Epithelial cell of prostate (primary cell): ENCODE measurements around the gene TBC1D8.
"Not testable (repeated sequence)": the region's sequence is repeated elsewhere in the genome, so short reads cannot be mapped to it uniquely, and the experiment has no call there.

ENCODE experiments used
- DNase-seq: peaks from one replicate; pipeline ENCODE4 v3.0.0-alpha.2; 2011; ENCODE audit warnings: low read depth, low spot score
- H3K27ac ChIP-seq: fragments of 450-650 bp; 2 replicates; pipeline ENCODE4 v1.5.1; 2017; ENCODE audit warnings: mild to moderate bottlenecking

Gene TBC1D8

GRCh38 chr2:101151146-101151858, at the start of gene TBC1D8:
TBC1D8 (minus strand) TSS chr2:101151382; CDS start chr2:101151253, 129 bp downstream.
- no peak for DNase-seq
- peak within 1 kb of the TSS; percentile 61 for H3K27ac ChIP-seq

GRCh38 chr2:101200676-101201075, 49.5 kb upstream of the TBC1D8 start:
- peak; percentile 78 for DNase-seq
- peak overlapping the region; percentile 56 for H3K27ac ChIP-seq

- H3K27ac ChIP-seq = peak overlapping the region; percentile 56
- DNase-seq = no peak
Observed at GRCh38 chr2:101199251-101199791, 48.1 kb upstream of the TBC1D8 start.

- DNase-seq = no peak
- no peak overlapping the region for H3K27ac ChIP-seq
Observed at GRCh38 chr2:101197814-101198213, 46.6 kb upstream of the TBC1D8 start.

GRCh38 chr2:101197215-101197745, 46.1 kb upstream of the TBC1D8 start:
- no peak overlapping the region for H3K27ac ChIP-seq
- no peak for DNase-seq

- DNase-seq = no peak
- H3K27ac ChIP-seq = no peak overlapping the region
Observed at GRCh38 chr2:101195871-101196661, 44.9 kb upstream of the TBC1D8 start.

GRCh38 chr2:101193033-101193626, 41.9 kb upstream of the TBC1D8 start:
- H3K27ac ChIP-seq = no peak overlapping the region
- DNase-seq = no peak

- DNase-seq = no peak
Observed at GRCh38 chr2:101190747-101191516, 39.8 kb upstream of the TBC1D8 start.

GRCh38 chr2:101188683-101189405, 37.7 kb upstream of the TBC1D8 start:
- H3K27ac ChIP-seq = no peak overlapping the region
- no peak for DNase-seq

More at GRCh38 chr2:101190747-101191516, 39.8 kb upstream of the TBC1D8 start:
- no peak overlapping the region for H3K27ac ChIP-seq

GRCh38 chr2:101187131-101187530, 35.9 kb upstream of the TBC1D8 start:
- DNase-seq = no peak
- H3K27ac ChIP-seq = peak overlapping the region; percentile 31

- H3K27ac ChIP-seq = peak overlapping the region; percentile 72
- peak; percentile 69 for DNase-seq
Observed at GRCh38 chr2:101185656-101186055, 34.5 kb upstream of the TBC1D8 start.

GRCh38 chr2:101185085-101185484, 33.9 kb upstream of the TBC1D8 start:
- H3K27ac ChIP-seq = peak overlapping the region; percentile 72
- no peak for DNase-seq

GRCh38 chr2:101179982-101180381, 28.8 kb upstream of the TBC1D8 start:
- no peak for DNase-seq

GRCh38 chr2:101176803-101177202, 25.6 kb upstream of the TBC1D8 start:
- H3K27ac ChIP-seq = peak overlapping the region; percentile 27
- DNase-seq = no peak

More at GRCh38 chr2:101179982-101180381, 28.8 kb upstream of the TBC1D8 start:
- no peak overlapping the region for H3K27ac ChIP-seq

- DNase-seq = no peak
- H3K27ac ChIP-seq = peak overlapping the region; percentile 27
Observed at GRCh38 chr2:101175991-101176390, 24.8 kb upstream of the TBC1D8 start.

- no peak overlapping the region for H3K27ac ChIP-seq
- DNase-seq = no peak
Observed at GRCh38 chr2:101173707-101174295, 22.6 kb upstream of the TBC1D8 start.

GRCh38 chr2:101169822-101170221, 18.6 kb upstream of the TBC1D8 start:
- DNase-seq, H3K27ac ChIP-seq: not testable (repeated sequence)

- no peak for DNase-seq
- H3K27ac ChIP-seq = no peak overlapping the region
Observed at GRCh38 chr2:101168706-101169105, 17.5 kb upstream of the TBC1D8 start.

GRCh38 chr2:101167532-101167931, 16.4 kb upstream of the TBC1D8 start:
- H3K27ac ChIP-seq, DNase-seq: not testable (repeated sequence)
